Body of pancreas (tissue), 4 donors: ENCODE data around the gene LRCH2.

Experiments
- POLR2A ChIP-seq, 3 donors: fragments of 450-650 bp; IDR thresholded peaks; one replicate each; pipeline ENCODE4 v1.6.1; 2016; ENCODE audit warnings: antibody characterized with exemption in 3 of 3, mild to moderate bottlenecking in 2 of 3
- TF ChIP-seq, protein P1 (sequence below), 7 experiments: fragments of 450-650 bp in 4 of 7; fragments of 200-600 bp in 3 of 7; sonication (generic) in 3 of 7; IDR thresholded peaks; one replicate each; pipeline ENCODE4 v1.5.1; 2016 to 2019; ENCODE audit warnings: antibody characterized with exemption in 7 of 7

DNA sequence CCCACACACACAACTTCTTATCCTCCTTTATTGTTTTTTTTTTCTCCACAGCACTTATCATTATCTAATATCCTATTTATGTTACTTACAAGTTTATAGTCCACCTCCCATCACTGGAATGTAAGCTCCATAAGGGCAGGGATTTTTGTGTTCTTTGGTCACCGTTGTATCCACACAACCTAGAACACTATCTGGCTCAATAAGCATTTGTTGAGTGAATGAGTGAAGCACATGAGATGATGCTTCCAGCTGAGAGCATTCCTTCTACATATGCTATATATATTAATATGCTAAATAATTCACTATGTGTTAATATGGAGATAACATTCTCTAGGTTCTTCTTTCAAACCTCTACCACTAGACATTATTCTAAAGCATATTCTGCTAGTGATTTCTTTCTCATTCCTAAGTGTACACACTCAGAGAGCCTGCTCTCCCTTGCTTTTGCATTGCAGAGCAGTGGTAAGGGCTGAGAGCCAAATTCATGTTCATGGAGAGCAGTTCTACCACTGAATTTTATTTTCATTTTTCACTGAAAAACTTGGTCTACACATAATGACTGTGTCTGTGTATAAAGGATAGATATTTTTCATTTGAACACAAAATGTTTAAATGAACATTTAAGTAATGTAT is 35.3 kb upstream of the LRCH2 start:
- TF ChIP-seq, protein P1, sequence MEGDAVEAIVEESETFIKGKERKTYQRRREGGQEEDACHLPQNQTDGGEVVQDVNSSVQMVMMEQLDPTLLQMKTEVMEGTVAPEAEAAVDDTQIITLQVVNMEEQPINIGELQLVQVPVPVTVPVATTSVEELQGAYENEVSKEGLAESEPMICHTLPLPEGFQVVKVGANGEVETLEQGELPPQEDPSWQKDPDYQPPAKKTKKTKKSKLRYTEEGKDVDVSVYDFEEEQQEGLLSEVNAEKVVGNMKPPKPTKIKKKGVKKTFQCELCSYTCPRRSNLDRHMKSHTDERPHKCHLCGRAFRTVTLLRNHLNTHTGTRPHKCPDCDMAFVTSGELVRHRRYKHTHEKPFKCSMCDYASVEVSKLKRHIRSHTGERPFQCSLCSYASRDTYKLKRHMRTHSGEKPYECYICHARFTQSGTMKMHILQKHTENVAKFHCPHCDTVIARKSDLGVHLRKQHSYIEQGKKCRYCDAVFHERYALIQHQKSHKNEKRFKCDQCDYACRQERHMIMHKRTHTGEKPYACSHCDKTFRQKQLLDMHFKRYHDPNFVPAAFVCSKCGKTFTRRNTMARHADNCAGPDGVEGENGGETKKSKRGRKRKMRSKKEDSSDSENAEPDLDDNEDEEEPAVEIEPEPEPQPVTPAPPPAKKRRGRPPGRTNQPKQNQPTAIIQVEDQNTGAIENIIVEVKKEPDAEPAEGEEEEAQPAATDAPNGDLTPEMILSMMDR (IDR thresholded peaks at IDR 0.05) = no peak
- TF ChIP-seq POLR2A (IDR thresholded peaks at IDR 0.05) = no peak
